ENCODE measurements around the gene PPARG. TPM values are rescaled to one million over a fixed set of nuclear protein-coding genes. Genes with fewer than 3 reads are reported as not detected.

PPARG gene
- total and polyA plus RNA-seq, 2 of the 8 experiments (the other 6 are each of a cell fraction or from before 2014, with no cell fraction given), result 0.06 TPM; not detected in 1

GRCh38 chr3:12413721-12414255 is 124.9 kb downstream of the PPARG start:
- Histone ChIP-seq H4K8ac (ENCODE audit: extremely low read depth, insufficient read depth, low read length) (no peak overlapping the region), H2BK120ac (replicated peaks; ENCODE audit: low read depth, low read length) (no peak overlapping the region), H3K4ac (replicated peaks; ENCODE audit: insufficient read length, low read depth, low read length) (no peak overlapping the region), H2BK5ac (ENCODE audit: low read depth, low read length) (no peak overlapping the region), H3K9ac (replicated peaks in 1 of 4; ENCODE audit: extremely low read depth in 1 of 4, low read depth in 3 of 4, low read length in 3 of 4) (no peak overlapping the region), H4K91ac (replicated peaks; ENCODE audit: insufficient read length, low read length) (no peak overlapping the region), H3K27me3 (replicated peaks in 1 of 4; ENCODE audit: control insufficient read depth in 3 of 4, extremely low read depth in 1 of 4, insufficient read depth in 3 of 4, low read length in 3 of 4) (no peaks in the 10 kb centered on the region), H2AFZ (ENCODE audit: low read length) (no peak overlapping the region), H3K4me2 (ENCODE audit: insufficient read depth in 1 of 2, low read depth in 2 of 2, low read length in 2 of 2) (no peak overlapping the region), H2BK20ac (ENCODE audit: low read length) (no peak overlapping the region), H3K79me2 (ENCODE audit: control insufficient read depth in 1 of 2, insufficient read depth in 2 of 2, low read length in 2 of 2) (no peaks in the 10 kb centered on the region), H3K18ac (ENCODE audit: extremely low read depth, low read length) (no peak overlapping the region), H3K23me2 (ENCODE audit: low read depth, low read length) (no peaks in the 10 kb centered on the region), H2BK15ac (ENCODE audit: low read length) (no peak overlapping the region), H3K27ac (ENCODE audit: low read depth, low read length) (no peak overlapping the region), H3K36me3 (ENCODE audit: control insufficient read depth in 2 of 4, insufficient read depth in 4 of 4, low read length in 3 of 4) (no peaks in the 10 kb centered on the region), H3K79me1 (ENCODE audit: low read depth, low read length) (no peaks in the 10 kb centered on the region), H2BK12ac (ENCODE audit: low read depth, low read length) (no peak overlapping the region), H4K5ac (ENCODE audit: insufficient read length, low read depth, low read length) (no peak overlapping the region), H4K20me1 (replicated peaks in 1 of 2; ENCODE audit: control insufficient read depth in 1 of 2, insufficient read depth in 2 of 2, low read length in 2 of 2) (no peaks in the 10 kb centered on the region), H2AK5ac (ENCODE audit: low read depth, low read length) (no peak overlapping the region), H3K4me3 (ENCODE audit: extremely low read depth in 1 of 4, insufficient read depth in 2 of 4, low read depth in 3 of 4, low read length in 4 of 4) (no peak overlapping the region), H3K14ac (ENCODE audit: insufficient read length) (no peak overlapping the region), H3K56ac (replicated peaks; ENCODE audit: insufficient read length, low read depth, low read length) (no peak overlapping the region), H3K9me3 (ENCODE audit: insufficient read depth in 2 of 2, low read depth in 1 of 2, low read length in 1 of 2) (no peaks in the 10 kb centered on the region), H3K4me1 (replicated peaks in 1 of 4; ENCODE audit: control insufficient read depth in 3 of 4, insufficient read depth in 4 of 4, low read length in 3 of 4) (no peaks in the 10 kb centered on the region), H3K23ac (ENCODE audit: insufficient read length) (no peak overlapping the region)
- FAIRE-seq, result no peak
- CTCF ChIA-PET (ENCODE audit: partially characterized antibody), result no interaction called here
- no peak for DNase-seq (ENCODE audit: low read depth in 1 of 2, low spot score in 2 of 2)
- POLR2A ChIA-PET (ENCODE audit: partially characterized antibody), result no interaction called here
- WGBS, 2 experiments (ENCODE audit: extremely low coverage in 1 of 2, insufficient coverage in 1 of 2, insufficient read length in 1 of 2, insufficient replicate concordance in 2 of 2, low coverage in 1 of 2, low lambda C conversion rate in 2 of 2, missing lambda C conversion rate in 1 of 2), result no CpG with 5 or more reads among the region's 1 CpG
- no peak for TF ChIP-seq SP2 (IDR thresholded peaks at IDR 0.05; ENCODE audit: low read length)
- no peak for TF ChIP-seq SIN3A (conservative IDR thresholded peaks at IDR 0.05 in 1 of 2, IDR thresholded peaks at IDR 0.05 in 1 of 2; ENCODE audit: low read depth in 1 of 2, low read length in 2 of 2)
- TF ChIP-seq HDAC6 (IDR thresholded peaks at IDR 0.05; ENCODE audit: low read depth, low read length), result no peak
- no peak for TF ChIP-seq MAFK (IDR thresholded peaks at IDR 0.05; ENCODE audit: low read depth, low read length)
- no peak for TF ChIP-seq GTF2F1 (IDR thresholded peaks at IDR 0.05; ENCODE audit: borderline replicate concordance, low read depth, low read length)
- TF ChIP-seq TAF1 (IDR thresholded peaks at IDR 0.05; ENCODE audit: low read depth, low read length), result no peak
- TF ChIP-seq CBX5 (IDR thresholded peaks at IDR 0.05; ENCODE audit: low read depth, low read length), result no peak
- no peak for TF ChIP-seq BCL11A (IDR thresholded peaks at IDR 0.05; ENCODE audit: low read depth in 2 of 2, low read length in 2 of 2)
- TF ChIP-seq NANOG (IDR thresholded peaks at IDR 0.05; ENCODE audit: insufficient read depth, low read depth, low read length, poor library complexity, severe bottlenecking), result no peak
- no peak for TF ChIP-seq TEAD4 (IDR thresholded peaks at IDR 0.05; ENCODE audit: low read depth, low read length)
- no peak for TF ChIP-seq PHF8 (conservative IDR thresholded peaks at IDR 0.05; ENCODE audit: low read depth, low read length)
- TF ChIP-seq BRCA1 (IDR thresholded peaks at IDR 0.05; ENCODE audit: low read depth, low read length), result no peak
- no peak for TF ChIP-seq RBBP5 (IDR thresholded peaks at IDR 0.05; ENCODE audit: borderline replicate concordance, low read depth, low read length)
- no peak for TF ChIP-seq ATF3 (IDR thresholded peaks at IDR 0.05; ENCODE audit: insufficient read depth, low read depth, low read length)
